Activated CD4-positive, alpha-beta T cell treated with anti-CD3 and anti-CD28 coated beads, Interleukin-2, amount 50 U/mL, for 4 hours (primary cell): ENCODE results near the gene SFXN5.
"Not testable (repeated sequence)": the region's sequence is repeated elsewhere in the genome, so short reads cannot be mapped to it uniquely, and the experiment has no call there.

Source experiments
- DNase-seq, 2 experiments: peaks; one replicate each; pipeline ENCODE4 v3.0.0-alpha.2; 2020

The SFXN5 gene

GRCh38 chr2:73100956-73101355 is 29.4 kb upstream of the SFXN5 start:
- no peak for DNase-seq

GRCh38 chr2:73099486-73099885 is 28.0 kb upstream of the SFXN5 start:
- no peak for DNase-seq

- DNase-seq = no peak
Measured at GRCh38 chr2:73095910-73096309, 24.4 kb upstream of the SFXN5 start.

GRCh38 chr2:73093601-73094218 is 22.2 kb upstream of the SFXN5 start:
- DNase-seq = not testable (repeated sequence)

- DNase-seq = no peak
Measured at GRCh38 chr2:73092146-73092783, 20.8 kb upstream of the SFXN5 start.

- no peak for DNase-seq
Measured at GRCh38 chr2:73091696-73092095, 20.2 kb upstream of the SFXN5 start.

- no peak for DNase-seq
Measured at GRCh38 chr2:73091164-73091563, 19.7 kb upstream of the SFXN5 start.

- DNase-seq = no peak
Measured at GRCh38 chr2:73089270-73090030, 17.9 kb upstream of the SFXN5 start.

GRCh38 chr2:73088703-73089102 is 17.2 kb upstream of the SFXN5 start:
- DNase-seq = no peak

GRCh38 chr2:73088211-73088610 is 16.7 kb upstream of the SFXN5 start:
- DNase-seq = no peak

- no peak for DNase-seq
Measured at GRCh38 chr2:73087311-73087710, 15.8 kb upstream of the SFXN5 start.

GRCh38 chr2:73085691-73086090 is 14.2 kb upstream of the SFXN5 start:
- peak; percentile 82 to 85 for DNase-seq

- no peak for DNase-seq
Measured at GRCh38 chr2:73084971-73085370, 13.5 kb upstream of the SFXN5 start.

- no peak for DNase-seq
Measured at GRCh38 chr2:73083886-73084800, 12.6 kb upstream of the SFXN5 start.

- DNase-seq = no peak
Measured at GRCh38 chr2:73082523-73083410, 11.3 kb upstream of the SFXN5 start.

- DNase-seq = no peak
Measured at GRCh38 chr2:73081181-73081671, 9.7 kb upstream of the SFXN5 start.

GRCh38 chr2:73080321-73081131 is 9.0 kb upstream of the SFXN5 start:
- DNase-seq = no peak

- DNase-seq = no peak
Measured at GRCh38 chr2:73079636-73080035, 8.1 kb upstream of the SFXN5 start.

GRCh38 chr2:73078457-73079411 is 7.2 kb upstream of the SFXN5 start:
- DNase-seq = no peak

GRCh38 chr2:73077424-73077795 is 5.9 kb upstream of the SFXN5 start:
- DNase-seq = no peak
